Mammary epithelial cell (primary cell): Measurements from ENCODE around the gene EHMT1.
"Not testable (repeated sequence)": the region's sequence is repeated elsewhere in the genome, so short reads cannot be mapped to it uniquely, and the experiment has no call there.

ENCODE experiments used
- CTCF ChIP-seq, 2 donors: IDR thresholded peaks in 1 of 2; conservative IDR thresholded peaks in 1 of 2; 2 replicates each; pipeline ENCODE4 v1.5.1; 2011 to 2012; ENCODE audit warnings: inconsistent platforms in 2 of 2, low read length in 2 of 2, mild to moderate bottlenecking in 2 of 2, control low read depth in 1 of 2, low read depth in 1 of 2; ENCODE audit not compliant: insufficient read depth in 1 of 2; ENCODE audit errors: extremely low read depth in 1 of 2
- EZH2 ChIP-seq: IDR thresholded peaks from 2 replicates; pipeline ENCODE4 v1.6.1; 2012; ENCODE audit warnings: low read length, inconsistent platforms, borderline replicate concordance

- TF ChIP-seq CTCF (conservative IDR thresholded peaks at IDR 0.05 in 1 of 2, IDR thresholded peaks at IDR 0.05 in 1 of 2; ENCODE audit: extremely low read depth in 1 of 2, insufficient read depth in 1 of 2, low read depth in 1 of 2, low read length in 2 of 2); EZH2: not testable (repeated sequence)
Measured at GRCh38 chr9:137884547-137884946, 265.7 kb downstream of the EHMT1 start.
